Left renal pelvis (tissue), 4 donors: ENCODE data around the gene QSOX2. TPM values are rescaled to one million over a fixed set of nuclear protein-coding genes. Genes with fewer than 3 reads are reported as not detected.
A peak's percentile ranks its signal among the peaks of the same experiment; 100 is the strongest.

Experiments
- DNase-seq, 4 donors: peaks; one replicate each; pipeline ENCODE4 v3.0.0-alpha.2; 2013; ENCODE audit warnings: low read depth in 4 of 4, low spot score in 3 of 4
- polyA plus RNA-seq, 4 donors: library from polyadenylated mRNA; unstranded; fragments of 120-200 nt; gene quantifications; one replicate each; pipeline ENCODE4 v1.2.1, GENCODE V29; 2013; ENCODE audit not compliant: insufficient read length in 4 of 4

The QSOX2 gene
- 10 to 100 TPM; 14.3 to 20.6 (median 15.5) TPM for polyA plus RNA-seq

GRCh38 chr9:136245219-136246150, at the start of gene QSOX2:
Gene QSOX2 (minus strand): TSS chr9:136245812. CDS start chr9:136245803, 9 bp downstream.
- peak in 2 of 4 donors; percentile 64 to 66 for DNase-seq

- DNase-seq: no peak
Measured at GRCh38 chr9:136295055-136295454, 49.4 kb upstream of the QSOX2 start.

GRCh38 chr9:136294437-136294836, 48.8 kb upstream of the QSOX2 start:
- DNase-seq: no peak

GRCh38 chr9:136293476-136294077, 48.0 kb upstream of the QSOX2 start:
- no peak for DNase-seq

GRCh38 chr9:136292591-136293448, 47.2 kb upstream of the QSOX2 start:
- DNase-seq: no peak

GRCh38 chr9:136292026-136292538, 46.5 kb upstream of the QSOX2 start:
- no peak for DNase-seq

GRCh38 chr9:136291306-136292025, 45.9 kb upstream of the QSOX2 start:
- DNase-seq: no peak

GRCh38 chr9:136290508-136291000, 44.9 kb upstream of the QSOX2 start:
- DNase-seq: no peak

GRCh38 chr9:136289651-136290507, 44.3 kb upstream of the QSOX2 start:
- DNase-seq: no peak

- DNase-seq: no peak
Measured at GRCh38 chr9:136287960-136288753, 42.5 kb upstream of the QSOX2 start.

GRCh38 chr9:136286987-136287379, 41.4 kb upstream of the QSOX2 start:
- DNase-seq: no peak

GRCh38 chr9:136286359-136286986, 40.9 kb upstream of the QSOX2 start:
- DNase-seq: no peak

- DNase-seq: no peak
Measured at GRCh38 chr9:136285501-136286358, 40.1 kb upstream of the QSOX2 start.

- DNase-seq: no peak
Measured at GRCh38 chr9:136284951-136285350, 39.3 kb upstream of the QSOX2 start.

GRCh38 chr9:136284311-136284710, 38.7 kb upstream of the QSOX2 start:
- no peak for DNase-seq
